NT2/D1 (cell line): Measurements from ENCODE around the gene RBM47.

Experiments used
- SUZ12 ChIP-seq: IDR thresholded peaks from 2 replicates; pipeline ENCODE4 v1.6.1; 2011; ENCODE audit not compliant: insufficient read length, insufficient read depth; ENCODE audit errors: extremely low read depth
- YY1 ChIP-seq: IDR thresholded peaks from 2 replicates; pipeline ENCODE4 v1.6.1; 2011; ENCODE audit not compliant: insufficient read length, insufficient read depth
- ZNF274 ChIP-seq: IDR thresholded peaks from 2 replicates; pipeline ENCODE4 v1.6.1; 2011; ENCODE audit warnings: mild to moderate bottlenecking, low read depth, low read length

- TF ChIP-seq YY1: no peak
- no peak for TF ChIP-seq ZNF274
- TF ChIP-seq SUZ12: no peak
Measured at GRCh38 chr4:40594261-40595178, 35.1 kb downstream of the RBM47 start.
